Coronary artery (tissue), 2 donors: Measurements from ENCODE around the gene SINHCAF.

Experiments used
- DNase-seq: peaks from one replicate; pipeline ENCODE4 v3.0.0-alpha.2; 2017; ENCODE audit warnings: low spot score
- H3K27ac ChIP-seq, 2 donors: fragments of 200-600 bp; sonication (generic); one replicate each; pipeline ENCODE4 v1.5.1; 2016 to 2019
- H3K4me3 ChIP-seq: fragments of 200-600 bp; sonication (generic); 2 replicates; pipeline ENCODE4 v1.5.1; 2016; ENCODE audit warnings: mild to moderate bottlenecking, moderate library complexity
- TF ChIP-seq, protein P1 (sequence below): fragments of 200-600 bp; sonication (generic); IDR thresholded peaks from one replicate; pipeline ENCODE4 v1.5.1; 2019; ENCODE audit warnings: antibody characterized with exemption

SINHCAF gene

DNA sequence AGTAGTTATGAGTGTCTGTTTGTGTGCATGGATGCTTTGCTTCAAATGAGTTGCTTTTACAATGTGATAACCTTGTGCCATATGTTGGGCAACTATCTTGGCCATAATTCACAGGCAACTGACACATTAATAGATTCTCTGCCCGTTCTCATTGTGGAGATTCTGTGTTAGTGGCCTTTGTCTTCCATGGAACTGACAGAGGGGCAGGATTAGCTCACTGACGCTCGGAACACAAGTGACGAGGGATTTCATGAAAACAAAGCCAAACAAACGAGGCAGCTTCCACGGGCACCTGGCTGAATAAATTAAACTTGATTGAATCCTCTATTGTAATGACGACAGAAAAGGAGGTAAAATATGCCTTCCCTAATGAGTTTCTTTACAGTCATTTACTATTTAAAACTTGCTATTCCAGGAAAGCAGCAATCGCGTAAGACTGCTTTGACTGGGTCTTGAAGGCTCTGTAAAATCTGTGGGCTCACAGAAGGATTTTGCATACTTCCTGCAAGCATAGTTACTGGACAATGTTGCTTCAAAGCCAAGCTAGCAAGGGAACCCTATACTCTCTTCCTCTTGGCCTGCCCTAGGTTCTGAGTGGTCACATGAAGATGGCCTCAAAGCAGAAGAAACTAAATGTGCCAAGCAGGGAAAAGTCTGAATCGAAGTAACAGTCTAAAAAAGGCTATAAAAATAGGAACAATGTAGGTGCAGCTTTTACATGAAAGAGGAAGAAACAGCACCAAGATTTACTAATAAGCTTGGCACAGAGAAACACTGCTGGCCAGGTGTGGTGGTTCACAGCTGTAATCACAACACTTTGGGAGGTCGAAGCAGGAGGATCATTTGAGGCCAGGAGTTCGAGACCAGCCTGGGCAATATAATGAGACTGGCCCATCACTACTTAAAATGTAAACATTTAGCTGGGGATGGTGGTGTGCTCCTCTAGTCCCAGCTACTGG, 28.1 kb upstream of the SINHCAF start:
- TF ChIP-seq, protein P1, sequence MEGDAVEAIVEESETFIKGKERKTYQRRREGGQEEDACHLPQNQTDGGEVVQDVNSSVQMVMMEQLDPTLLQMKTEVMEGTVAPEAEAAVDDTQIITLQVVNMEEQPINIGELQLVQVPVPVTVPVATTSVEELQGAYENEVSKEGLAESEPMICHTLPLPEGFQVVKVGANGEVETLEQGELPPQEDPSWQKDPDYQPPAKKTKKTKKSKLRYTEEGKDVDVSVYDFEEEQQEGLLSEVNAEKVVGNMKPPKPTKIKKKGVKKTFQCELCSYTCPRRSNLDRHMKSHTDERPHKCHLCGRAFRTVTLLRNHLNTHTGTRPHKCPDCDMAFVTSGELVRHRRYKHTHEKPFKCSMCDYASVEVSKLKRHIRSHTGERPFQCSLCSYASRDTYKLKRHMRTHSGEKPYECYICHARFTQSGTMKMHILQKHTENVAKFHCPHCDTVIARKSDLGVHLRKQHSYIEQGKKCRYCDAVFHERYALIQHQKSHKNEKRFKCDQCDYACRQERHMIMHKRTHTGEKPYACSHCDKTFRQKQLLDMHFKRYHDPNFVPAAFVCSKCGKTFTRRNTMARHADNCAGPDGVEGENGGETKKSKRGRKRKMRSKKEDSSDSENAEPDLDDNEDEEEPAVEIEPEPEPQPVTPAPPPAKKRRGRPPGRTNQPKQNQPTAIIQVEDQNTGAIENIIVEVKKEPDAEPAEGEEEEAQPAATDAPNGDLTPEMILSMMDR: no peak
- DNase-seq: no peak
- Histone ChIP-seq H3K4me3 (no peak overlapping the region), H3K27ac (no peak overlapping the region)

DNA sequence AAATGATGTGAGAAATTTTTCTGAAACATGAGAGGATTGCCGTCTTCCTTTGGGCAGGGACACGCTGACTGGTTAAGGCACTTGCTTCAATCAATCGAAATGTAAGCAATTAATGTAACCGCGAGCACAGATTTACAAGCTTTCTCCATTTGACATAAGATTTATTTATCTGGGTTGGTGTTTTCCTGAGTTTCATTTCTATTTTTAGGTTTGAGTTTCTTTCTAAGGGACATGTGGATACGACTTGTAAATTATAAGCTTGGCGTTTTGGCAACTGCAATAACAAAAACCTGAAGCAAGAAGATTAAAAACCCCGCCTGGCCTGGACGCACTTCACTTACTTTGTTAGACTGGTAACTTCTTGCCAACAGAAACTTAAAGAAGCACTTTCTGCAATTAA, 20.3 kb upstream of the SINHCAF start:
- DNase-seq: no peak
- TF ChIP-seq, protein P1: no peak
- H3K27ac ChIP-seq: no peak overlapping the region
- no peak overlapping the region for H3K4me3 ChIP-seq

- DNase-seq: no peak
- Histone ChIP-seq H3K27ac (no peak overlapping the region), H3K4me3 (no peak overlapping the region)
- TF ChIP-seq, protein P1: no peak
Measured at GRCh38 chr12:31343139-31343538, 17.2 kb upstream of the SINHCAF start.

DNA sequence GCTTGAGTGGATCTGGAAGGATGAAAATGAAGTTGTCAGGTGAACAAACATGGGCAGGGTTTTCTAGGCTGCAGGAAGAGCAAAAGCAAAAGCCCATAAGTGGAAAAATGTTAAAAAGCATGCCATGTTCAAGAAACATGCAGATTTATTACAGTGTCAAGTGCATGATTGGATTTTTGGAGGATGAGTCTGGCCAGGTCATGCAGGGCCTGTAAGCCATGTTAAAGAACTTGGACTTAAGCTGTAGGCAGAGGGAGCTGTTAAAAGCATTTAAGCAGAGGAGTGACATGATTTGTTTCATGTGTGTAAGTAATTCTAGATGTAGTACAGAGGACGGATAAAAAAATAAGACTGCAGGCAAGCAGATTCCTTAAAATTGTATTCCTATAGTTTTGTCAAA, 16.3 kb upstream of the SINHCAF start:
- Histone ChIP-seq H3K4me3 (no peak overlapping the region), H3K27ac (no peak overlapping the region)
- TF ChIP-seq, protein P1: no peak
- DNase-seq: no peak

DNA sequence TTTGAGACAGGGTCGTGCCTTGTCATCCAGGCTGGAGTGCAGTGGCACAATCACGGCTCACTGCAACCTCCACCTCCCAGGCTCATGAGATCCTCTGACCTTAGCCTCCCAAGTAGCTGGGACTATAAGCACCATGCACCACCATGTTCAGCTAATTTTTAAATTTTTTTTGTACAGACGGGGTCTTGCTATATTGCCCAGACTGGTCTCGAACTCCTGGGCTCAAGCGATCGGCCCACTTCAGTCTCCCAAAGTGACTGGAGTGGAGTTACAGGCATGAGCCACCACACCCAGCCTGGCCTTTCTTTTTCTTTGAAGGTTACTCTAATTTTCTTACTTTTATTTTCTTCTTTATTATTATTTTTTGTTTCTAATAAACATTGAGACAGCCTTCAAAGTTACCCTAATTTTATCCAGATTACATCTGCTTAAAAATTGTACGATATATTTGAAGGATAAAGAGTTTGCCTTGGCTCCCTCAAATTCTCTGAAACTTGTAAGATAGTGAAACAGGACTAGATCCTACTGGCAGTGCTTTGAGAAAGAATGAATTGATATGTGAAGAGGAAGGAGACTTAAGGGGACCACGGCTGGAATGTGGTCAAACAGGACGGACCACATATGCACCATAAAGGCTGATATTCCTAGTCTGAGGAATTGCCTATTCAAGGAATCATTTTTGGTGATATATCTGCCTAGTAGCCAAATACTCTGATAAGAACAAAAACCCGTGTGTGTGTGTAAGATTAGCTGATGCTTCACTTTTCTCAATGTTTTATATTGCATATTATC, 14.1 kb upstream of the SINHCAF start:
- DNase-seq: no peak
- no peak overlapping the region for H3K27ac ChIP-seq
- TF ChIP-seq, protein P1: no peak
- H3K4me3 ChIP-seq: no peak overlapping the region

DNA sequence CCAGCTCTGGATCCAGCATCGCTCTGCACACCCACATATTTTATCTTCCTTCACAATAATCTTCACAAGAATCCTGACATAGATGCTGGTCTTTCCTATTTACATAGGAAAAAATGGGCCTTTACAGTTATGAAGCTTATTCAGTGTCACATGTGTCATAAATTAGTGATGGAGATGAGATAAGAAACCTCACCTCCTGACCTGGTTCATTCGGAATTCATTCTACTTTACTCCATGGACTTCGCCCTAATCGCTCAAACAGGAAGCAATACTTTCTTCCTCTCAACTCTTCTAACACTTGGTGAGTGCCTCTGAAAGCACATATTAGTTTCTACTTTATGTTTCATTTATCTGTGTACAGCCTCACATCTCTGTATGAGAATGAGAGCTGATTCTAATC, 12.0 kb upstream of the SINHCAF start:
- TF ChIP-seq, protein P1: no peak
- DNase-seq: no peak
- no peak overlapping the region for H3K27ac ChIP-seq
- H3K4me3 ChIP-seq: no peak overlapping the region
